ENCODE data around the gene ERGIC1. TPM values are rescaled to one million over a fixed set of nuclear protein-coding genes. Genes with fewer than 3 reads are reported as not detected.
"Not testable (repeated sequence)": the region's sequence is repeated elsewhere in the genome, so short reads cannot be mapped to it uniquely, and the experiment has no call there.

ERGIC1 gene
- total RNA-seq, 2 experiments from 2014 or later: 30.9 to 34.7 TPM

GRCh38 chr5:172861461-172861860 is 27.4 kb downstream of the ERGIC1 start:
- no peaks in the 10 kb centered on the region for H3K27me3 Mint-ChIP-seq
- CTCF ChIA-PET: no interaction called here
- H3K4me3 Mint-ChIP-seq: no peak overlapping the region
- DNase-seq (no peak), ATAC-seq (no peak)
- no peaks in the 10 kb centered on the region for H3K9me3 Mint-ChIP-seq (ENCODE audit: low read depth)
- no peaks in the 10 kb centered on the region for H3K36me3 Mint-ChIP-seq
- H3K4me1 Mint-ChIP-seq: peaks cover 3% of the 10 kb centered on the region
- H3K27ac Mint-ChIP-seq: no peak overlapping the region

GRCh38 chr5:172862165-172862801 is 28.2 kb downstream of the ERGIC1 start:
- DNase-seq (no peak), ATAC-seq (no peak)
- H3K9me3 Mint-ChIP-seq (ENCODE audit: low read depth): no peaks in the 10 kb centered on the region
- H3K4me3 Mint-ChIP-seq: no peak overlapping the region
- H3K4me1 Mint-ChIP-seq: peaks cover 3% of the 10 kb centered on the region
- no peaks in the 10 kb centered on the region for H3K27me3 Mint-ChIP-seq
- H3K27ac Mint-ChIP-seq: no peak overlapping the region
- CTCF ChIA-PET: interaction anchor here (0.9 kb wide), 1 partner anchor 19 kb away, joined by 3 read pairs; no protein-coding TSS in a partner anchor
- no peaks in the 10 kb centered on the region for H3K36me3 Mint-ChIP-seq

- CTCF ChIA-PET: interaction anchor here (0.7 kb wide), 1 partner anchor 1130 kb away, joined by 3 read pairs; no protein-coding TSS in a partner anchor
- not testable (repeated sequence) for H3K27ac Mint-ChIP-seq; ATAC-seq; H3K9me3 Mint-ChIP-seq (ENCODE audit: low read depth); H3K36me3 Mint-ChIP-seq; H3K4me3 Mint-ChIP-seq; H3K27me3 Mint-ChIP-seq; DNase-seq
- peaks cover 13% of the 10 kb centered on the region for H3K4me1 Mint-ChIP-seq
Observed at GRCh38 chr5:172864171-172864570, 30.1 kb downstream of the ERGIC1 start.

GRCh38 chr5:172864747-172865146 is 30.7 kb downstream of the ERGIC1 start:
- no peak for ATAC-seq
- Mint-ChIP-seq H3K4me1 (peaks cover 13% of the 10 kb centered on the region), H3K27me3 (no peaks in the 10 kb centered on the region), H3K4me3 (no peak overlapping the region), H3K9me3 (ENCODE audit: low read depth) (no peaks in the 10 kb centered on the region), H3K27ac (no peak overlapping the region), H3K36me3 (no peaks in the 10 kb centered on the region)
- CTCF ChIA-PET: interaction anchor here (0.7 kb wide), 1 partner anchor 1131 kb away, joined by 3 read pairs; no protein-coding TSS in a partner anchor
- DNase-seq: no peak

GRCh38 chr5:172866378-172866777 is 32.3 kb downstream of the ERGIC1 start:
- no peak overlapping the region for H3K27ac Mint-ChIP-seq
- H3K36me3 Mint-ChIP-seq: no peaks in the 10 kb centered on the region
- H3K9me3 Mint-ChIP-seq (ENCODE audit: low read depth): no peaks in the 10 kb centered on the region
- no peak overlapping the region for H3K4me3 Mint-ChIP-seq
- ATAC-seq (no peak), DNase-seq (no peak)
- CTCF ChIA-PET: no interaction called here
- H3K27me3 Mint-ChIP-seq: no peaks in the 10 kb centered on the region
- H3K4me1 Mint-ChIP-seq: peaks cover 13% of the 10 kb centered on the region

- CTCF ChIA-PET: no interaction called here
- peaks cover 11% of the 10 kb centered on the region for H3K4me1 Mint-ChIP-seq
- H3K4me3 Mint-ChIP-seq: no peak overlapping the region
- H3K27me3 Mint-ChIP-seq: no peaks in the 10 kb centered on the region
- H3K36me3 Mint-ChIP-seq: no peaks in the 10 kb centered on the region
- no peak overlapping the region for H3K27ac Mint-ChIP-seq
- H3K9me3 Mint-ChIP-seq (ENCODE audit: low read depth): no peaks in the 10 kb centered on the region
- DNase-seq (no peak), ATAC-seq (no peak)
Observed at GRCh38 chr5:172866802-172867748, 33.0 kb downstream of the ERGIC1 start.

GRCh38 chr5:172867761-172868435 is 33.8 kb downstream of the ERGIC1 start:
- no peaks in the 10 kb centered on the region for H3K36me3 Mint-ChIP-seq
- ATAC-seq: no peak
- no peak overlapping the region for H3K4me3 Mint-ChIP-seq
- H3K9me3 Mint-ChIP-seq (ENCODE audit: low read depth): no peaks in the 10 kb centered on the region
- DNase-seq: no peak
- no peaks in the 10 kb centered on the region for H3K27me3 Mint-ChIP-seq
- no peak overlapping the region for H3K27ac Mint-ChIP-seq
- peaks cover 10% of the 10 kb centered on the region for H3K4me1 Mint-ChIP-seq
- CTCF ChIA-PET: no interaction called here

- Mint-ChIP-seq H3K36me3 (no peaks in the 10 kb centered on the region), H3K27me3 (no peaks in the 10 kb centered on the region), H3K4me3 (no peak overlapping the region), H3K9me3 (ENCODE audit: low read depth) (no peaks in the 10 kb centered on the region), H3K27ac (no peak overlapping the region), H3K4me1 (peaks cover 10% of the 10 kb centered on the region)
- DNase-seq (no peak), ATAC-seq (no peak)
- CTCF ChIA-PET: no interaction called here
Observed at GRCh38 chr5:172868436-172868923, 34.4 kb downstream of the ERGIC1 start.

- Mint-ChIP-seq H3K36me3 (no peaks in the 10 kb centered on the region), H3K4me1 (peaks cover 10% of the 10 kb centered on the region), H3K27me3 (no peaks in the 10 kb centered on the region), H3K27ac (no peak overlapping the region), H3K9me3 (ENCODE audit: low read depth) (no peaks in the 10 kb centered on the region), H3K4me3 (no peak overlapping the region)
- CTCF ChIA-PET: no interaction called here
- no peak for DNase-seq
- ATAC-seq: no peak
Observed at GRCh38 chr5:172868924-172869591, 35.0 kb downstream of the ERGIC1 start.

GRCh38 chr5:172869691-172870090 is 35.6 kb downstream of the ERGIC1 start:
- peaks cover 10% of the 10 kb centered on the region for H3K4me1 Mint-ChIP-seq
- no peaks in the 10 kb centered on the region for H3K27me3 Mint-ChIP-seq
- H3K4me3 Mint-ChIP-seq: no peak overlapping the region
- no peaks in the 10 kb centered on the region for H3K9me3 Mint-ChIP-seq (ENCODE audit: low read depth)
- H3K36me3 Mint-ChIP-seq: no peaks in the 10 kb centered on the region
- CTCF ChIA-PET: no interaction called here
- H3K27ac Mint-ChIP-seq: no peak overlapping the region
- DNase-seq (no peak), ATAC-seq (no peak)

GRCh38 chr5:172870291-172870714 is 36.3 kb downstream of the ERGIC1 start:
- Mint-ChIP-seq H3K9me3 (ENCODE audit: low read depth) (no peaks in the 10 kb centered on the region), H3K27me3 (no peaks in the 10 kb centered on the region), H3K36me3 (no peaks in the 10 kb centered on the region), H3K27ac (no peak overlapping the region), H3K4me3 (no peak overlapping the region), H3K4me1 (peaks cover 10% of the 10 kb centered on the region)
- ATAC-seq: no peak
- no peak for DNase-seq
- CTCF ChIA-PET: no interaction called here

- CTCF ChIA-PET: no interaction called here
- H3K27ac Mint-ChIP-seq: no peak overlapping the region
- H3K4me1 Mint-ChIP-seq: peaks cover 12% of the 10 kb centered on the region
- H3K27me3 Mint-ChIP-seq: no peaks in the 10 kb centered on the region
- H3K36me3 Mint-ChIP-seq: no peaks in the 10 kb centered on the region
- no peaks in the 10 kb centered on the region for H3K9me3 Mint-ChIP-seq (ENCODE audit: low read depth)
- DNase-seq: no peak
- H3K4me3 Mint-ChIP-seq: no peak overlapping the region
- ATAC-seq: no peak
Observed at GRCh38 chr5:172870715-172871461, 36.8 kb downstream of the ERGIC1 start.

All from activated CD8-positive, alpha-beta memory T cell treated with anti-CD3 and anti-CD28 coated beads, Interleukin-2, amount 10 ng/mL, durations not matched to agents 7 days and 5 days (primary cell).